IPS-NIHi7 (cell line): Measurements from ENCODE around the gene MGAT3.

Experiments used
- DNase-seq: peaks from one replicate; pipeline ENCODE4 v3.0.0; 2012; ENCODE audit warnings: mixed read lengths; ENCODE audit errors: extremely low spot score

The MGAT3 gene

DNA sequence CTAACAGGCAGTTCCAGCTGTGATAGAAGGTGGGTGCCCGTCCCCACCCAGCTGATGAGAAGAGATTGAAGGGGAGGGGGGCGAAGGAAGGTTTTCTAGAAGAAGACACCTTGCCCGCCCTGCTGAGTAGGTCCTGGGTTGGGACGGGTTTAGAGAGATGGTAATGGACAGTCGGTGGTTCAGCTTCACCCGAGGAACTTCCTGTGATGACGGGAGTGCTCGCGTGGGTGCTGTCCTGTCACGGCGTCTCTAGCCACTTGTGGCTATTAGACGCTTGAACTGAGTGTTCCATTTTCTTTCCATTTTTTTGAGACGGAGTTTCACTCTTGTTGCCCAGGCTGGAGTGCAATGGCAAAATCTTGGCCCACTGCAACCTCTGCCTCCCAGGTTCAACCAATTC, 27.6 kb upstream of the MGAT3 start:
- DNase-seq, result no peak

DNA sequence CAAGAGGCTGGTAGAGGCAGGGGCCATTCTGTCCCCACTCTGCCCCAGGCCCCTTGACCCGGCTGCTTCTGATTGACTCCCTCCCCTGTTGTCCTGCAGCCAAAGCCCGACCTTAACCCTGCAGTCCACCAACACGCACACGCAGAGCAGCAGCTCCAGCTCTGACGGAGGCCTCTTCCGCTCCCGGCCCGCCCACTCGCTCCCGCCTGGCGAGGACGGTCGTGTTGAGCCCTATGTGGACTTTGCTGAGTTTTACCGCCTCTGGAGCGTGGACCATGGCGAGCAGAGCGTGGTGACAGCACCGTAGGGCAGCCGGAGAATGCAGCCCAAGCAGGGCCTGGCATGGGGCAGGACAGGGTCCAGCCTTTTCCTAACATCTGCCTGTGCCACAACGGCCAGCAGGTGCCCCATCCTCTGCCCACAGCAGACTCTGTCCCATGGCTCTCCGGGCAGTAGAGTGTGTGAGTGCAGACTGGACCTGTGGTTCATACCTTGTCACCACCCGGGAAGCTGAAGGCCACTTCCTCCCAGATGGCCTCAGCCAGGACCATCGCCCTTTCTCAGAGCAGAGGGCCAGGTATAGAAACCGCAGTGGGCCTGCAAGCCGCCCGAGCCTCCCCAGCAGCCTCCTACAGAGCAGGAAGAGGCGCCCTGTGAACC, 26.8 kb upstream of the MGAT3 start:
- DNase-seq, result no peak

DNA sequence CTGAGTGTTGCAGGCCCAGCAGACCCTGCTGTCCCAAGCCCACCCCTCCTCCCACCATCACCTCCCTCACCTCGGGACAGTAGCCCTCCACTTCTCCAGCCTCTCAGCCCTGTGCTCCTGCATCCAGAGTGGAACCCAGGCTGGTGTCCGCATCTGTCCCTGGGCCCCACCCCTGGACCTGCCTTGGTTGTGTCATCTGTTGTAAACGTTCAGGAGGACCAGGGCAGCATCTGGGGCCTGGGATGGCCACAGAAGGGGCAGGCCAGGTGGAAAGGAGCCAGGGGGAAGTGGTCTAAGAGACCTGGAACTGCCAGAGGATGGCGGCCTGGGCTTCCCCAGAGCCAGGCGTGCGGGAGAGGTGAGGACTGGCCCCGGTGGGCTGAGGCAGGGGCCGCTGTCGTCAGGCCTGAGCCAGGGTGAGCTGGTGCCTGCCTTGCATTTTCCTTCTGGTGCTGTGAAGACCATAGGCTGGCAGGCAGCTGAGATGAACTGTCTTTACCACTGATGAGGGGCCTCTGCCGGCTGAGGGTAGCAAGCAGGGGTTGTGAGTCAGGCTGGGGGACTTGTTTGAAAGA, 26.1 kb upstream of the MGAT3 start:
- DNase-seq, result no peak

DNA sequence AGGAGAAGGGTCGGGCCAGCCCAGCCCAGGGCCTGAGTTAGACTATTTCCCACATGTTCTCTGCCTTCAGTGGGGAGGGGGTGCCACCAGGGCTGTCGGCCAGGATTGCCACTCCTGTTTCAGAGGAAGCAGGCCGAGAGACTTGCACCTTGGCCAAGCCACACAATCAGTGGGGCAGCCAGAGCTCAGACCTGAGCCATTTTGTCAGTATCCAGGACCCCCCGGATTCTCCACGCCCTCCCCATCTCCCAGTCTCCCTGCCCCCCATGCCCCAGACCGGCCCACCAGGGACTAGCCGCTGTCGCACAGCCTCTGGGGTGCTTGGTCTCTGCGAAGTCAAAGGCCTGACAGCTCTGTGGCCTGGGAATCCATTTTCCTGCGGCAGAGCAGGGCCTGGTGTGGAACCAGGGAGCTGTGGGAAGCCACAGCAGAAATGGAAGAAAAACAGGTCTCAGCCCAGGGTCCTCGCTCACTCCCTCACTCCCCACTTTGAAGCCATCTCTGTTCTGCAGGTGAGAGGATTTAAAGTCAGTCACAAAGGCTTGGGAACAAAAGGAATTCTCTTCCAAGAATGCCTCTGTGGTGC, 25.5 kb upstream of the MGAT3 start:
- no peak for DNase-seq

DNA sequence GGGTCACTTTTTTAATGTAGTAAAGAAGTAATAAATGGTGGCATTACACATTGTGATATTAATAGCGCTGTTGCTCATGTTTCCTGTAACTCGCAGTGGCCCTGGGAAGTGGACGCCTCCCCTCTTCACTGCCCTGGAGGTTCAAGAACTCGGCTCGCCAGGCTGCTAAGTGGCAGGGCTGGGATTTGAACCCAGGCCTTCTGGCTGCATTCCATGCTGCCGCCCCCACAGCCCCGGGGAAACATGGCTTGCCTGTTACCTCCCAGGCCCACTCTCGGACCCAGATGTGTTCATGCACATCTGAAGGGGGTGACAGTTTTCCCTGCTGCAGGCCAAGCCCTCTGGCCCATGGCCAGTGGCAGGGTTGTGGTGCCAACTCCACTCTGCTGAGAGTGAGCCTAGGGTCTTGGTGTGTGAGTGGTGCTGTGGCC, 25.0 kb upstream of the MGAT3 start:
- no peak for DNase-seq

DNA sequence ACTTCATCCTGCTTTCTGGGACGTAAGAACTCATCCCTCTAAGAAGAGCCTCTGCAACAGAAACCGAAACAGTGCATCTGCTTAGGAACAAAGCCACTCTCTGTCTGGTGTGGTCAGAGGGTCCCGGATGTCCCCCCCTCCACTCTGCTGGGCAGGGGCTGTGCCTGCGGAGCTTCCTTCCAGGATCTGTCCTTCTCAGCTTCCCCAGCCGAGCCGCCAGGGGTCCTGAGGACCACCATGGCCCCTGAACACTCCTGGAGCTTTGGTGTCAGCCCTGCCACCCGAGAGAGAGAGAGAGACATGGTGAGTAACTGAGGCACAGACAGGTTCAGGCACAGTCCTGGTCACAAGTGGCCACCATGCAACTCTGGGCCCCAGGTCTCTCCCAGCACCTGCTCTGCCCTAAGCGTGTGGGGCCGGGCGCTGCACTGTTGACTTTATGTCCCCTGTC, 24.4 kb upstream of the MGAT3 start:
- DNase-seq, result no peak

DNA sequence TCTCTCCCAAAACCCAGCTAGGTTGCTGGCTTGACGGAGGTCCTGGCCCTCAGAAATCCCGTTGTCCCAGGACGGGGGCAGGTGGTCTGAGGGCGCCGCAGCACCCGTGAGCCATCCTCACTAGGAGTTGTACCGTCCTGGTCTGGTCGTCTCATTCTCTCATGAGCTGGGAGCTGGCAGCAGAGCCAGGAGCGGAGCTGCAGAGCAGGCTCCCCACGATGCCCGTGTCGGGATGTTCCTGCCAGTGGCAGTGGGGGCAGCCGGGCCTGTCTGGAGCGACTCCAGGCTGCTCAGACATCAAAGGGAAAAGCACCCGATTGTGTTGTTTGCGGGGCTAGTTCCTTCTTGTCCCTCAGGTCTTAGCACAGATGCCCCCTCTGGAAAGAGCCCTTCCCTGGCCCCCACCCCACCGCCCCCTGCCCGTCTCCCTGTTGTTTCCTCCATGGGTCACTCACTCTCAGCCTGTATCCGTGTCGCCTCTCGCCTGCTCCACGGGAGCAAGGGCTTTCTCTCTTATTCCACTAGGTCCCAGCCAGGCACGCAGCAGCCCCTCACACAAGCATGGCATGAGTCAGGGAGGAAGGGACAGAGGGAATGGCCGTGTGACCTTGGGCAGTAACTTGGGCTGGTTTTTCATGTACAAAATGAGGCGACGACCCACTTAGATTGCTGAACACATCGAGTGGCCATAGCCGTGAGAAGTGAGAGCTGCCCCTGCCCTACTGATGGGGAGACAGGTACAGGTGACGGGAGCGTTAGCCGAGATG, 23.2 kb upstream of the MGAT3 start:
- no peak for DNase-seq

DNA sequence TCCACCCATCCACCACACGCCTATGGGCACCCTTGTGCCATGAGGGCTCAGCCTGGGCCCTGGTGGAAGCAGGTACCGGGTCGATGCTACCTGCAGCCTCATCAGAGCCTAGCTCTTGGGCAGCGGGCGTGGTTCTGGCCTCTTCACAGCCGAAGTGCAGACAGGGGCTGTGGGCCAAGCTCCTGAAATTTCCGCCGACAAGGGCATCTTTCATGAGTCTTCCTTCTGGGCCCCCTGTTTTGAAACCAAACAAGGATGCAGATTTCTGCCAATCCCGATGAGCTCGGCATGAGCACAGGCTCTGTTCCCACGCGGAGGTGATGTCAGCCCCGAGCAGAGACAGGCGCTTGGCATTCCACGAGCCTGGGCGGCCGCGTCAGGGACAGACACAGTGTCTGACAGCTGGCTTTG, 22.6 kb upstream of the MGAT3 start:
- DNase-seq, result no peak

DNA sequence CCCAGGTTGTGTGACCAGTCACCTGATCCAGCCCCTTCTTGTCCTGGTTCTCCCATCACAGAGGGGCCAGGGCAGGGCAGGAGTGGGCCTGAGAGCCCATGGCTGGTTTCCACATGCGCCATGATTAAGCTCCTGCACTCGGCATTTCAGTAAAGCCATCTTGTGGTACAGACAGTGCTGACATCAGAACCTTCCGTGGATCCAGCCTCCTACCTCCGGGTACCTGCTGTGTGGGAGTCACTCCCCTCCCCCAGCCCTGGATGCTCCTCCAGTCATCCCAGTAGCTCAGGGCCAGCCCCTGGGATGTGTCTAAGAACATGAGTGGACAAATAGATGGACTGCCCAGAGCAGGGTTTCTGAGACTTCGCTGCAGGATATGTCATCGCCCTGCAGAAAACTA, 22.1 kb upstream of the MGAT3 start:
- no peak for DNase-seq

DNA sequence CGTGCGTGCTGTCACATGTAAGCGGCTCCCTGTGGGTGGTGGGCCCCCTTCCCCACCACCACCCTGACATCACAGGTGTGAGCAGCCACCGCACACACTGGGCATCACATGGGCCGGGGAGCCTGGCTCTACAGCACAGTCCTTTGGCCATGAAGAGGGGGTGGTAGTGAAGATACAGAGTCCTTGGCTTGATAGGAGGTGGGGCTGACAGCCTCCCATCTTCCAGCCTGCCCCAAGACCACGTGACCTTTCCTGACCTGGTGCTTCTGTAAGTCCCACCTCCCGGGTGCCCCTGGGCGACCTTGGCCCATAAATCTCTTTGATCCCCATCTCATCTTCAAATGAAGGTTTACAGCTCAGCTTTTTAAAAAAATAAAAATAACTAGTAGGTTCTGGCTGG, 21.2 kb upstream of the MGAT3 start:
- DNase-seq, result no peak

DNA sequence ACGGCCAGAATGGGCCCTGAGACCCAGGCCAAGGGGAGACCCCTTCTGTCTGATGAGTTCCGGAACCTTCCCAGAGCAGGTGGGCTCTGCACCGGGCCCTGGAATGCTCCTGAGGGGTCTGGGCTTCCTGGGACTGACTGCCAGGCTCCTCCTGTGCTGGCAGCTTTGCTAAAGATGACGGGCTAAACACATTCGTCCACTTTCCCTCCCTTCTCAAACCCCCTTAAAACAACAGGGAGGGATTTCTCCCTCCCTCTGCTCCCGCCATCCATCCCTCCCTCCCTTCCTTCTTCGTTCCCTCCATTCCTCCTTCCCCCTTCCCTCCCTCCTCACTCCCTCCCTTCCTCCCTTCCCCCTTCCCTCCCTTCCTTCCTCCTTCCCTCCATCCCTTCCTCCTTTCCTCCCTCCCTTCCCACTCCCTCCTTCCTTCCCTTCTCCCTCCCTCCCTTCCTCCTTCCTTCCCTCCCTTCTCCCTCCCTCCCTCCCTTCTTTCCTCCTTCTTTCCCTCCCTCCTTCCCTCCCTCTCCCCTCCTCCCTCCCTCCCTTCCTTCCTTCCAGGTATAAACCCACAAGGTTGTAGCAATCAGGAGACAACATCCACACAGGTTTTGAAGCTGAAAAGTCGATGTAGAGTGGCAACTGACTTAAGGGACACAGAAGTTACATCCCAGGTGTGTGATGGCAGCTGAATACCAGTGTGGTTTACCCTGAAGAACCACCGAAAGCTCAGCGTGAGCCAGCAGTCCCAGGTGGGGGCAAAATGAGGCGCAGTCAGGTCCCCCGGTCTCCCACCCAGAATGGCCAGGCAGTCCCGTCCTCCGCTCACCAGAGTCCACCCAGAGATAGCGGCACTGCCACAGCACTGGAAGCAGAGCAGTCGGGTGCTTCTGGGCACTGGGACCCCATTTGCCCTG, 18.8 kb upstream of the MGAT3 start:
- DNase-seq, result no peak

DNA sequence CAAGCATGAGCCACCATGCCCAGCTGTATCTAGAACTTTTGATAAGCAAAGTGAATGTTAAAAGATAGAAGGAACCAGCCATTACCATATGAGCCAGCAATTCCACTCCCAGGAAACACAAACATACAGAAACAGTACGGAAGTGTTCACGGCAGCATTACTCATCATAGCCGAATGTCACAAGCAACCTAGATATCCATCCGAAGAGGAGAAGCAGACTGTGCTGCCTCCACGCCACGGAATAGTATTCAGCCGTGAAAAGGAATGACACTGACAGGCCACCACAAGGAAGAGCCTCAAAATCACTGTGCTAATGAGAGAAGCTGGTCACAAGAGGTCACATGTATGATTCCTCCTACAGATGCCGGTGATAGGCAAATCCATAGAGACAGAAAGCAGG, 17.6 kb upstream of the MGAT3 start:
- no peak for DNase-seq

DNA sequence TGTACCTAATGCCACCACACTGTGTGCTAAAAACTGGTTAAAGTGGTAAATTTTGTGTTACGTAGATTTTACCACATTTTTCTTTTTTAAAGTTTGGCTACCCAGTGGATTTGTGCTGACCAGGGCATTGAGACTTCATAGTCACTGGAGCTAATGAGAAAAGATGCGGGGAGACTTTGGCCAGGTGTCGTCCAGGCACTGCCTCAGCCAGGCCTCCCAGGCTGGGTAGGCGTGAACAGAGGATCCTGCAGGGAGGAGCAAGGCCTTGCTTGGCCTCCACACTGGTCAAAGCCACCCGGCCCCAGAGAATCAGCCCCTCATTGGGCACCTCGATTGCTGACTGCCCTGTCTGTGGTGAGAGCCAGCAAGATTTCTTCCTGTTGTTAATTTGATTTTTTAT, 13.4 kb upstream of the MGAT3 start:
- DNase-seq, result no peak

DNA sequence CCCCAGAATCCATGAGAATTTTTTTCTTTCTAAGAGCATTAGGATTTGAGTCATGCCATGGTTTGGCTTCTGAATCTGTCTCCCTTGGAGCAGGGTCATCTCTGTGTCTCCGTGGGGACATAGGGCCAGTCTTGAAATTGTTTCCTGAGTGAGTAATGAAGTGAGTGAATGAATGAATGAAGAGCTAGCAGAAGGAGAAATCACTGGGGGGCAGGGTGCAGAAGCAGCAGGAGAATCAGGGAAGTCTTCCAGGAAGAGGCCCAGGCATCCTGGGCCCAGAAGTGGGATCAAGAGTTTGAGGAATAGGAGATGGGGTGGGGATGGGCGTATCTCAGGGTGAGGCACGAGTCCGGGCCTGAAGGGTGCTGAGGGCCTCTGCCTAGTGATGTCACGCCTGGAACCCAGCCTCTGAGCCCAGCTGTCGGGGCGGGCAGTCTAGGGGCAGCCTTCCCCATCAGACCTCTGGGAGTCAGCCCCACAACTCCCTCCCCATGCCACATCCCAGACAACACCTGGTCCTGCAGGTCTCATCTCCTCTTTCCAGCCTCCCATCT, 12.5 kb upstream of the MGAT3 start:
- no peak for DNase-seq

DNA sequence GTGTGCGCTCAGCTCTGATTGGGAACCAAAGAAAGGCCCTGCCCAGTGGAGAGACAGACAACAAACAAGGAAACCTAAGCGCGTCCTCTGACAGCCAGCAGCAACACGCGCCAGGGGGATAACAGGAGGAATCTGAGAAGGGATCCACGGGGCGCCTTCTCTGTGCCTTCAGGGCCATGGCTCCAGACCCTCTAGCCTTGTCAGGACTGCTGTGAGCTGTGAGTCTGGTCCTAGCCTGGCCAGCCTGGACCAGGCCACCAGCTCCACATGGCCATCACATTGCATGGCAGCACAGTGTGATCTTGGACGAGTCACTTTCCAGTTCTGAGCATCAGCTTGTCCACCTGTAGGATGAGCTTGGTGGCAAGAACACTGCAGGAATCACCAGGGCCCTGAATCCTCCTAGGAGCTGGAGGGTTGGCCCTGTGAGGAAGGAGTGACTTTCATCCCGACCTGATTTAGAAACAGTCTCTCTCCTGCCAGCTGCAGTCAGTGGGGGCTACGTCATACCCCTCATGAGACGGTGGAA, 11.8 kb upstream of the MGAT3 start:
- no peak for DNase-seq

DNA sequence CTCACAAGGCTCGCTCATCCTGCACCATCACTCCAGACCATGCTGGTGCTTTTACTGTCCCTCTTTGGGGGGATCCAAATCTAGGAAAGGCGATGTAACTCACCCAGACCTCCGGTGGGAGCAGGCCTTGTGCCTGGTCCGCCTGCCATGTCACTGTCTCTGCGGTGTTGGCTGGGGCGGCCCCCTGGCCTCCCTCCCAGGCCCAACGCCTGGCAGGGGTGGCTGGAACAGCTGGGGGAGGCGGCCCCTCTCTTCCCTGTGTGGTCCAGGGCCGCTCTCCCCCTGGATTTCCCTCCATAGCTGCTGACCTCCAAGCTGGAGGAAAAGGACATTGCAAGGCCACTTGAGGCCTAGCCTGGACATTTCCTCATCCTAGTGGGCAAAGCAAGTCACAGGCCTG, 11.1 kb upstream of the MGAT3 start:
- no peak for DNase-seq

DNA sequence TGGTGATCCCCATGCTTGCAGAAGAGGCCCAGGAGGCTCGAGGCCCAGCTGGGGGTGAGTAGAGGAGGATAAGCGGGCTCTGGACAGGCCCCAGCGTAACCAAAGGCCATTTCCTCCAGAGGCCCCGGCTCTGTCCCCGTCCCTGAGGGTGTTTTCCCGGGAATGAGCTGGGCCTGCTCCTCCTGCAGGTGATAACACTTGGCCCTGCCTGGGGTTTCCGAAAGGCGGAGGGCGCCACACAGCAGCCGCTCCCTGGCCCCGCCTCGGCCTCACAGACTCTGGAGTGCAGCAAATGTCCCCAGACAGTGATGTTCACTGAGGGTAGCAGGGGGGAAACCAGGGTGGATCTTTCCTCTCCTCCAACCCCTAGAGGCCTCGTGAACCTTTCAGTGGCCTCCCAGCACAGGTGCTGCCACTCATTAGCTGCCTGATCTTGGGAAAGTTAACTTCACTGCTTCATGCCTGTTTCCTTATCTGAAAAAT, 10.5 kb upstream of the MGAT3 start:
- peak; percentile 75 for DNase-seq

DNA sequence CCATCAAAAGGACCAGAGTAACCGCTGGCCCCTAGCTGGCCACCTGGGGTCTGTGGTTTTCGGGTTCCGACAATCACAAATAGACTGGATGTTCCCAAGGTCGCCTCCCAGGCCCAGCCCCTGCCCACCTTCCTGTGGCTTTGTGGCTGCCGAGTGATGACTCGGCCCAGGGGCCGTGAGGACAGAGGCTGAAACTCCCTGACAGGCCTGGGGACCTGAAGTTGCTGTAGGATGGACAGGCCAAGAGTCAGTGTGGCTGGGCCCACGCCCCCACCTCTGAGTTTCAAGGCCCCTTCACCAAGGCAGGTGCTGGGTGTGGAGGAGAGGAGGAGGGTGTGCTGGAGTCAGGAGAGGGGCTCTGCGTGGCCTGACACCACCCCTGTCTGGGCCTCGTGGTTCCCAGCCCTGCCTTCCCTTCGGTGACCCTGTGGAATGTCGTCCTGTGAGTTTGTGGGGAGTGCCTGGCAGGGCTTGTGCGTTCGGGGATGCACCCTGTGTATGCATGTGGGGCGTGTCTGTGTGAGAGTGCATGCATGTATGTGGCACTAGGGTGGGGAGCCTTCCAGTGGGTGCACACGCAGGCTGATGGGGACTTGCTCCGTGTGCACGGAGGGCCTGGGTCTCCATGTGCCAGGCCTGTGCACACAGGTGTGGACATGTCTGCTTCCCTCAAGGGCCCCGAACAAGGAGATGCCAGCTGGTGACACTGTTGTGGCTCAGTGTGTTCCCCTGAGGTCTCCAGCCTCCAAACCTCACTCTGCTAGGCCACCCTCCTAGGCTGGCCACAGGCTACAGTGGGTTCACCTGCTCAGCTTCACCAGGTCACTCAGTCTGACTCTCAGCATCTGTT, 8.4 kb upstream of the MGAT3 start:
- DNase-seq, result no peak

DNA sequence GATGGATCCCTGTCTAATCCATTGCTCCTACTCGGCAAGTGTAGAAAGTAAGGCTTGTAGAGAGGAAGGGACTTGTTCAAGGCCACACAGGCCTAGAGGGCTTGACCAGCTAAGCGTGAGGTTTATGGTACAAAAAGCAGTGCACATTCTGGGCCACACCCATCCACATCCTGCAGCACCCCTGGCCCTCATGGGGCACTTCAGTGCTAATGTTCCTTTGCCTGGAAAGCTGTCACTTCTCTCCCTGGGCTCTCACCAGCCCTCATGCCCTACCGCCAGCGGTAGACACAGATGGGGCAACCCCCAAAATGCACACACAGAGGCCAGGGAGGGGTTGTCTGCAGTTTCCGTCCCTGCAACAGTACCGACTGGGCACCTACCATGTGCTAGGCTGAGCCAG, 7.1 kb upstream of the MGAT3 start:
- DNase-seq, result no peak
